OCI-LY3 (cell line): ENCODE measurements around the gene GPR171.

Experiments
- H2AFZ ChIP-seq: fragments of 200-600, 300-600 bp; shearing (Covaris generic); 2 replicates; pipeline ENCODE4 v1.6.0; 2014; ENCODE audit warnings: antibody characterized with exemption, low read depth, low read length
- H3K27ac ChIP-seq: fragments of 200-600, 300-600 bp; sonication (generic); 2 replicates; pipeline ENCODE4 v1.5.1; 2014; ENCODE audit warnings: mild to moderate bottlenecking, low read length, moderate library complexity, mixed read lengths
- H3K27me3 ChIP-seq: fragments of 200-600, 300-600 bp; sonication (generic); 2 replicates; pipeline ENCODE4 v1.6.1; 2014; ENCODE audit warnings: low read depth, low read length, mixed read lengths
- H3K36me3 ChIP-seq: fragments of 200-600, 300-600 bp; sonication (generic); replicated peaks from 2 replicates; pipeline ENCODE3; 2014; ENCODE audit warnings: low read depth, low read length, mixed read lengths
- H3K4me1 ChIP-seq: fragments of 300-600, 200-600 bp; sonication (generic); 2 replicates; pipeline ENCODE4 v1.6.1; 2014; ENCODE audit warnings: low read length, mixed read lengths
- H3K4me2 ChIP-seq: fragments of 200-600, 300-600 bp; sonication (generic); 2 replicates; pipeline ENCODE4 v1.6.1; 2014; ENCODE audit warnings: low read length, mixed read lengths
- H3K4me3 ChIP-seq: fragments of 300-600, 200-600 bp; sonication (generic); 2 replicates; pipeline ENCODE4 v1.5.1; 2014; ENCODE audit warnings: antibody characterized with exemption, mild to moderate bottlenecking, low read length, moderate library complexity
- H3K79me2 ChIP-seq: fragments of 300-600, 200-600 bp; shearing (Covaris generic); 2 replicates; pipeline ENCODE4 v1.6.1; 2014; ENCODE audit warnings: mild to moderate bottlenecking, low read length, mixed read lengths
- H3K9ac ChIP-seq: fragments of 300-600, 200-600 bp; shearing (Covaris generic); 2 replicates; pipeline ENCODE4 v1.6.0; 2014; ENCODE audit warnings: mild to moderate bottlenecking, low read length, moderate library complexity
- H3K9me3 ChIP-seq: fragments of 200-600, 300-600 bp; shearing (Covaris generic); 2 replicates; pipeline ENCODE4 v1.6.1; 2014; ENCODE audit warnings: low read length, mixed read lengths; ENCODE audit not compliant: insufficient read depth
- H4K20me1 ChIP-seq: fragments of 200-600, 300-600 bp; sonication (generic); 2 replicates; pipeline ENCODE4 v1.6.1; 2016; ENCODE audit warnings: low read length, mixed read lengths; ENCODE audit not compliant: insufficient read depth
- EZH2phosphoT487 ChIP-seq: fragments of 200-600 bp; shearing (Covaris generic); IDR thresholded peaks from 2 replicates; pipeline ENCODE4 v1.6.1; 2018; ENCODE audit warnings: antibody characterized with exemption, mixed run types, low read depth
- TF ChIP-seq, protein P1 (sequence below): fragments of 200-600, 300-600 bp; sonication (generic); IDR thresholded peaks from 2 replicates; pipeline ENCODE4 v1.5.1; 2014; ENCODE audit warnings: antibody characterized with exemption, low read length, low read depth

GPR171 gene

DNA sequence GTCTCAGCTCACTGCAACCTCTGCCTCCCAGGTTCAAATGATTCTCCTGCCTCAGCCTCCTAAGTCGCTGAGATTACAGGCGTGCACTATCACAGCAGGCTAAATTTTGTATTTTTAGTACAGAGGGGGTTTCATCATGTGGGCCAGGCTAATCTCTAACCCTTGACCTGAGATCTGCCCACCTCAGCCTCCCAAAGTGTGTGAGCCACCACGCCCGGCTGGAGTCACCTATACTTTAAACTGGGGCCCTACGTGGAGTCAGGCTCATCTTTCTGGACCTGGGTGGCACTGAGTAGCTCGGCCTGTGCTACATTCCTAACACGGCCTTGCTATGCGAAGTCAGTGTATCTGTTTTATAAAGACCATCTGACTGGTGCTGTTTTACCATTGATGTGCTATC is 5.8 kb downstream of the GPR171 start:
- no peaks in the 10 kb centered on the region for H3K9me3 ChIP-seq
- peaks cover 11% of the 10 kb centered on the region for H3K4me1 ChIP-seq
- H3K4me3 ChIP-seq = no peak overlapping the region
- no peak overlapping the region for H3K4me2 ChIP-seq
- TF ChIP-seq, protein P1, sequence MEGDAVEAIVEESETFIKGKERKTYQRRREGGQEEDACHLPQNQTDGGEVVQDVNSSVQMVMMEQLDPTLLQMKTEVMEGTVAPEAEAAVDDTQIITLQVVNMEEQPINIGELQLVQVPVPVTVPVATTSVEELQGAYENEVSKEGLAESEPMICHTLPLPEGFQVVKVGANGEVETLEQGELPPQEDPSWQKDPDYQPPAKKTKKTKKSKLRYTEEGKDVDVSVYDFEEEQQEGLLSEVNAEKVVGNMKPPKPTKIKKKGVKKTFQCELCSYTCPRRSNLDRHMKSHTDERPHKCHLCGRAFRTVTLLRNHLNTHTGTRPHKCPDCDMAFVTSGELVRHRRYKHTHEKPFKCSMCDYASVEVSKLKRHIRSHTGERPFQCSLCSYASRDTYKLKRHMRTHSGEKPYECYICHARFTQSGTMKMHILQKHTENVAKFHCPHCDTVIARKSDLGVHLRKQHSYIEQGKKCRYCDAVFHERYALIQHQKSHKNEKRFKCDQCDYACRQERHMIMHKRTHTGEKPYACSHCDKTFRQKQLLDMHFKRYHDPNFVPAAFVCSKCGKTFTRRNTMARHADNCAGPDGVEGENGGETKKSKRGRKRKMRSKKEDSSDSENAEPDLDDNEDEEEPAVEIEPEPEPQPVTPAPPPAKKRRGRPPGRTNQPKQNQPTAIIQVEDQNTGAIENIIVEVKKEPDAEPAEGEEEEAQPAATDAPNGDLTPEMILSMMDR = no peak
- H3K9ac ChIP-seq = no peak overlapping the region
- peaks cover 6% of the 10 kb centered on the region for H3K36me3 ChIP-seq
- no peak overlapping the region for H2AFZ ChIP-seq
- H3K27ac ChIP-seq = no peak overlapping the region
- H3K79me2 ChIP-seq = no peaks in the 10 kb centered on the region
- no peaks in the 10 kb centered on the region for H4K20me1 ChIP-seq
- H3K27me3 ChIP-seq = no peaks in the 10 kb centered on the region

DNA sequence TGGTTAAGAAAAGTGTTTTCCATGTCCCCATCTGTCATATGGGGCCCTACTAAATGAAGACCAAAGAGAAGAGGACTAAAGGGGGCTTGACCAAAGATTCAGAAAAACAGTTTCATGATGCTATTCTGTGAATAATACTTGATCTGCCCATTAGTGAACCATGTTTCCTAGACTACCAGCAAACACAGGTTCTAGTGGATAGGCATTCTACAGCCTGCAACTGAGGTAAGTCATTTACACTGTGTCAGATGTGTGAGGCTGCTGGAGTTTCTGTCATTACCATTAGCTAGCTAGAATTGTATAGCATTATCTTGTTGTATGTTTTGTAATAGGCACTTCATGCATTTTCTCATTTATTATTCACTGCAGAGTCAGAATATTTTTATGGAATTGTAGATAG is 6.6 kb downstream of the GPR171 start:
- Histone ChIP-seq H3K9ac (no peak overlapping the region), H3K27me3 (no peaks in the 10 kb centered on the region), H3K4me1 (peaks cover 9% of the 10 kb centered on the region), H3K4me3 (no peak overlapping the region), H3K4me2 (no peak overlapping the region), H3K36me3 (peaks cover 6% of the 10 kb centered on the region), H4K20me1 (no peaks in the 10 kb centered on the region), H3K79me2 (no peaks in the 10 kb centered on the region), H2AFZ (no peak overlapping the region), H3K27ac (no peak overlapping the region), H3K9me3 (no peaks in the 10 kb centered on the region)
- TF ChIP-seq, protein P1 = no peak
- TF ChIP-seq EZH2phosphoT487 = no peak

DNA sequence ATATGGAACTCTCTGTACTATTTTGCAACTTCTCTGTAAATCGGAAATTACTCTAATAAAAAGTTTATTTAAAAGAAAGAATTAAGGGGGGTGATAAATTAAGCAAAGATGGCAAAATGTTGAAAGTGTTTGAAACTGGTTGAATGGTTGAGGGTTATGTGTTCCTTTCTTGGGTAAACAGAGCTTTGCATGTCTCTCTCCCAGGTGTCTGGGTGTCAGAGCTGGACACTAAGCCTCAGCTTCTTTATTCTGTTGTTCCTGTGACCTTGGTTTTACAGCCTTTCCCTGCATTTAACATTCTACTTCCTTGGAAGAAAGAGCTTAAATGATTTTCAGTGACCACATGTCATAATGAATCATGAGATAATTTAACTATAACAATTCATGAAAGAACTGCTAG is 7.2 kb downstream of the GPR171 start:
- peaks cover 15% of the 10 kb centered on the region for H3K4me1 ChIP-seq
- no peak overlapping the region for H2AFZ ChIP-seq
- H3K4me2 ChIP-seq = no peak overlapping the region
- H3K27me3 ChIP-seq = no peaks in the 10 kb centered on the region
- peaks cover 12% of the 10 kb centered on the region for H3K36me3 ChIP-seq
- no peak overlapping the region for H3K4me3 ChIP-seq
- H3K79me2 ChIP-seq = no peaks in the 10 kb centered on the region
- no peaks in the 10 kb centered on the region for H4K20me1 ChIP-seq
- H3K9ac ChIP-seq = no peak overlapping the region
- H3K27ac ChIP-seq = no peak overlapping the region
- TF ChIP-seq, protein P1 = no peak
- no peak for TF ChIP-seq EZH2phosphoT487
- no peaks in the 10 kb centered on the region for H3K9me3 ChIP-seq

DNA sequence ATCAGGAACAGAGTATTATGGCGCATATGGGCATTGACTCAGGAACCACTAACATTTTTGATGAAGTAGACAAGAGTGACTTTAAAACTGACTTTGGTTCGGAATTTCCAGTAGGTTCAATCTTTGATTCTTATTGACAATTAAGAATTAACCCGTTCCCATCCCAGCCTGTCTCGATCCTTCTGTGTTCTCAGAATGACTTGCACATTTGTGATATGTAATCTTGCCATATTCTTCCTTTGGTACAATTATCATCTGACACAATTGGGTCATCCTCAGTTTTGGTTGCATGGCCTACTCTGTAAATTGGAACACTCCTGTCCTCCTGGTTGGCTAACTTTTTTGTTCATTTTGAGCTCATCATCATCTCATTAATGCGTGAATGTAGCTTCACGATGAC is 10.5 kb downstream of the GPR171 start:
- Histone ChIP-seq H2AFZ (no peak overlapping the region), H4K20me1 (no peaks in the 10 kb centered on the region), H3K4me1 (peaks cover 21% of the 10 kb centered on the region), H3K79me2 (no peaks in the 10 kb centered on the region), H3K9me3 (no peaks in the 10 kb centered on the region), H3K27ac (no peak overlapping the region), H3K4me2 (no peak overlapping the region), H3K27me3 (no peaks in the 10 kb centered on the region), H3K9ac (no peak overlapping the region), H3K4me3 (no peak overlapping the region), H3K36me3 (peaks cover 8% of the 10 kb centered on the region)
- TF ChIP-seq, protein P1 = no peak
- no peak for TF ChIP-seq EZH2phosphoT487
